Activated CD4-positive, alpha-beta T cell treated with anti-CD3 and anti-CD28 coated beads, Interleukin-2, amount 50 U/mL, for 4 hours (primary cell): ENCODE data around the gene PRIM2.
"Not testable (repeated sequence)": the region's sequence is repeated elsewhere in the genome, so short reads cannot be mapped to it uniquely, and the experiment has no call there.

Experiments used
- DNase-seq, 2 experiments: peaks; one replicate each; pipeline ENCODE4 v3.0.0-alpha.2; 2020

PRIM2 gene

GRCh38 chr6:57449496-57450066, 132.2 kb downstream of the PRIM2 start:
- DNase-seq = not testable (repeated sequence)

DNA sequence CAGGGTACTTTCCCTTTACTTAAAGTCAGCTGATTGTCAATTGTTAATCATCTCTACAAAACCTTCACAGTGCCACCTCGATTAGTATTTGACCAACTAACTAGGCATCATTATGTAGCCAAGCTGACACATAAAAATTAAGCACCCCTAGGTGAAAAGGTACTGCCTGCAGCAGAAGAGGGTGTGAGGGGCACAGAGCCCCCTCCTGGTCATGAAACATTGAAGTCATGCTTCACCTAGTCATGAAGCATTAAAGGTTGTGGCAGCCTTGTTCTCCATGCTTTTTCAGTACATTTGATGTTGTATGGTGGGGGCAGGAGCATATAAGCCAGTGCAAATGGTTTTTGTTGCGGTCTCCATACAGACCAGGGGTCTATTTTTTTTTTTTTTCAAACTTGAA, 142.4 kb downstream of the PRIM2 start:
- DNase-seq = not testable (repeated sequence)

- not testable (repeated sequence) for DNase-seq
Measured at GRCh38 chr6:57461022-57461421, 143.6 kb downstream of the PRIM2 start.

DNA sequence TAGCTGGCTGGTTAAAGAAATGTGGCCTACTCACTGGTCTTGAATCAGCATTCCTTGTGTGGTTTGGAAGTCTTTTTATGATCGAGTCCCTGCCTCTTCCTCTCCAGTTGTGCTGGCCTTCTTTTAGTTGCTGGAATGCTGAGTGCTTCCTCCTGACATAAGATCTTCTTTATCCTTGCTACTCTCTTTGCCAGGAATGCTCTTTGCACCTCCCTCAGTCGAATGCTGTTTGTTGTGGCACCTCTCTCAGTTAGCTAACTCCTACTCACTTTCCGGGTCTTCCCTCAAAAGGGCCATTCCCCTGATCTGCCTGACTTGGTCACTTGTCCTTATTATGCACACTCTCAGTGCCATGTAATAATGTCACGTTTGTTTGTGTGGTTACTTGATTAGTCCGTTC, 146.4 kb downstream of the PRIM2 start:
- DNase-seq = not testable (repeated sequence)

- DNase-seq = not testable (repeated sequence)
Measured at GRCh38 chr6:57465968-57466367, 148.5 kb downstream of the PRIM2 start.

GRCh38 chr6:57469072-57469471, 151.6 kb downstream of the PRIM2 start:
- DNase-seq = no peak

- DNase-seq = not testable (repeated sequence)
Measured at GRCh38 chr6:57470148-57470547, 152.7 kb downstream of the PRIM2 start.

DNA sequence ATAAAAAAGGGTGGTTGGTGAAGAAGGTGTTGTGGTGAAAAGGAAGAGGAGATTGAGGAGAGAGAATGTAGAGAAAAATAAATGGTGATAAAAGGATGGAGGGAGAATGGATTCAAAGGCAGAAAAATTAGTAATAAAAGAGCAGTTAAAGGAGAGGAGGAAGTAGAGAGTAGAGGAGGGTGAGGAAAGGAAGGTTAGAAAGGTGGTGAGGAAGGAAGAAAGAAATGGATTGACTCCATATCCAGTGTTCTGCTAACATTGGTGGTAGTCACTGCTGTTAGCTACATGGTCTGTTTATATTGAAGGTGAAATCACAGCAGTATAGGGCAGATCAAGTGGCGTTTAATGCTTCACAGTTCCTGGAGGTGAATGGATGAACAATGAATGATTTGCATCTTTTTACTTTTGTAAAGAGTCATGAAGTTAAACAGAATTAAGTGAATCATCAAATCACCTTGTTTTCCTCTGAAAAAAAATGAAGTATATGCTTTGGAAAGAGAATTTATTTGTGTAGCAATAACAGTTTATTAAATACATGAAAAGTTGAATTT, 154.0 kb downstream of the PRIM2 start:
- DNase-seq = not testable (repeated sequence)

- not testable (repeated sequence) for DNase-seq
Measured at GRCh38 chr6:57472861-57473362, 155.5 kb downstream of the PRIM2 start.

GRCh38 chr6:57474862-57475475, 157.5 kb downstream of the PRIM2 start:
- DNase-seq = not testable (repeated sequence)

GRCh38 chr6:57475656-57476055, 158.2 kb downstream of the PRIM2 start:
- DNase-seq = not testable (repeated sequence)

DNA sequence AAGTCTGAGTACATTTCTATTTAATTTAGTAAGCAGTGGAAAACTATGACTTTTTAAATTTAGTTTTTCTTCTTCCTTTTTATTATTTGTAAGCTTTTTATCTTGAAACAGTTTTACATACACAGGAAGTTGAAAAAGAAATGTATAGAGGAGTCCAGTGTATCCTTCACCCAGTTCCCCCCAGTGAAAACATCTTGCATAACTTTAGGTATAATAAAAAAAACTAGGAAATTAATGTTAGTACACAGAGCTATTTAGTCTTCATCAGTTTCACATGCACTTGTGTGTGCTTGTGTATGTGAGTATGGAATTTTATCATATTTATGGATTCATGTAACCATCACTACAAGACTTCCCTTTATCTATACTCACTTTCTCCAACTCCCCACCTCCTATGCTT, 162.8 kb downstream of the PRIM2 start:
- DNase-seq = not testable (repeated sequence)

GRCh38 chr6:57481121-57481520, 163.7 kb downstream of the PRIM2 start:
- DNase-seq = not testable (repeated sequence)

- DNase-seq = not testable (repeated sequence)
Measured at GRCh38 chr6:57482471-57482870, 165.0 kb downstream of the PRIM2 start.

GRCh38 chr6:57486494-57487081, 169.2 kb downstream of the PRIM2 start:
- DNase-seq = not testable (repeated sequence)

DNA sequence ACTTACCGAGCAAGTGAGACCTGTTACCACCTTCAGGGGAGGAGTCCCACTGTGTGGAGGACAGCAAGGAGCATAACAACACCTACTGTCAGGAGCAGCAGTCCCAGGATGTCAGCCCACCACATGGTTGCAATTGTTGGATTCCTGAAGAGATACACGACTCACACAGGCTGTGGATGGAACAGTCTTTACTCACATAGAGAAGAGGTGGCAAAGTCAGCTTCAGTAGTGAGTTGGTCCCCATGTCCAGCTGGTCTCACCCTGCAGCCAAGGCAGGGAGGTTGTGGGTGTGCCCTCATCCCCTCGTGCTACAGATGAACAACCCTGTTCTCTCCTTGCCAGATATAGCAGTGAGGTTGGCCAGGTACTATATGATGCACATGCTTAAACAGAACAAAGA, 171.1 kb downstream of the PRIM2 start:
- DNase-seq = not testable (repeated sequence)

DNA sequence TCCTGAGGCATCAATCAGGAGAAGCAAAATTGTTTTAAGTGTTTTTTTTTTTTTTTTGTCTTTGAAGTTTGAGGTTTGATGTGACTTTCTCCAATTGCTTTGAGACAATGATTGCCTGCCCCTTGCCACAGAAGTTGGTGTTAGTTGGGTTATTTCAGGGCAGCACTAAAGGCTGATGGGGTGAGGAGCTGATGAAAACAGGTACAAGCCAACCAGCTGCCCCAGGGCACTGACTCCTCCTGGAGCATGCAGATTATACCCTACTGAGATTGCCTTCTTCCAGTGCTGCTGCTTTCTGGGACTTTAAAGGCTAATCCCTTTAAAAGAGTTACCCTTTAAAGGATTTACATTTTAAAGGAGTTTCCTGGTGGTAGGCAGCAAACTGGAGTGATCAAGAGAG, 172.5 kb downstream of the PRIM2 start:
- DNase-seq = not testable (repeated sequence)

DNA sequence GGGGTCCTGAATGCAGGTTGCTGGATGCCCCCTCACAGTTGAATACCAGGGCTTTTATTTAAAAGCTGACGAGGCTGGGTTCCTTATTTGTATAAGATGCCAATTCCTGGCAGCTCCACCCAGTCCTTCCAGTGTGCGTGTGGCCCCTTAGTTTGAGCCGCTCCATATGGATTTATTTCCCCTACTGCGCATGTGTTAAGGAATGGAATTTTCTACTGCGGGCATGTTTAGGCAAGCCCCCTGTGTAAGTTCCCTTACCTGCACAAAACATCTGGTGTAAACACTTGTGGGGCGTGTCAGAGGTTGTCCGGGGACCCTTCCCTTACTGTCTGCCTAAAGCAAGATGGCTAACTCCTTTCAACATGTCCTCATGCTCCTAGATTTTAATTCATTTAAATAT, 174.4 kb downstream of the PRIM2 start:
- DNase-seq = not testable (repeated sequence)

DNA sequence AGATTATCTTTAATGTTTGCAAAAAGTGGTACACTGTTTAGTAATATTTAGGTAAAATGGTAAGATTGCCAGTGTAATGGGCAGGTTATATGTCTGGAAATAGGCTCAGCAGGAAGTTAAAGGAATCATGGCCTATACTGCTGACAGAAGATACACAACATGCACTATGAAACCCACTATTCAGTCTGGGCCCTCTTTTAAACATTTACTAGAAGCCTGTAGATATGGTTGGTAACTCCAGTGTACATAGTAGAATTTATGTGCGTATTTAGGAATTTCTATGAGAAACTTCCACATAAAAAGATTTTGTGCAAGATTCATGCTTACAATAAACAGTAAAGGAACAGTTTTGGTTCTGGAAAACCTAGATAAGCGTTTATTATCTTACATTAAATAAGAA, 178.8 kb downstream of the PRIM2 start:
- not testable (repeated sequence) for DNase-seq

DNA sequence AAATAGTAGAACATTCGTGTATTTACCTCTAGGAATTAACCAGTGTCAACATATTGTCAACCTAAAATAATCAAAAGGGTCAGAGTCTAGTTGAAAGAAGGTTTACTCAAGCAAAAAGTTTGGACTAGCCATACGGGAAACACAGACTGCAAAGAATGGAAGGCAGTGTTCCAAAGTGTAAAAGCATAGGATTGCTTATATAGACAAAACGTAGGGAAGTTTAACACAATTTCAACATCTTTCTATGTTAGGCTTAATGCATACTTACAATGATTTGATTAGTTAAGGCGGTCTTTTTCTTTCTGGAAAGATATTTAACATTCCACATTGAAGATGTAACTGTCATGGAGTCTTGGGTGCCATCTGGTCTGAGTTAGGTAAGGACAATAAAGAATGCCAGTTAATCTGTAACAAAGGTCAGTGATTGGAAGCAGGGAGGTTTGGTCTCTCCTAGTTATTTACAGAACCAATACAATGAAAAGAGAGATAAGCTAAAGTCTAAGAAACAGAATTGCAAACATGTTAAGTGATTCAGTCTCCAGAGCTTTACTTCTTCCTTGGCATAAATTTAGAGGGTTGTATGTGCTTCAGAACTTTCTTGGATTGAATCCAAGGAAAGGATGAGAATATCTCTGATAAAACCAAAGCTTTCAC, 183.1 kb downstream of the PRIM2 start:
- DNase-seq = not testable (repeated sequence)

- not testable (repeated sequence) for DNase-seq
Measured at GRCh38 chr6:57502387-57502786, 185.0 kb downstream of the PRIM2 start.

DNA sequence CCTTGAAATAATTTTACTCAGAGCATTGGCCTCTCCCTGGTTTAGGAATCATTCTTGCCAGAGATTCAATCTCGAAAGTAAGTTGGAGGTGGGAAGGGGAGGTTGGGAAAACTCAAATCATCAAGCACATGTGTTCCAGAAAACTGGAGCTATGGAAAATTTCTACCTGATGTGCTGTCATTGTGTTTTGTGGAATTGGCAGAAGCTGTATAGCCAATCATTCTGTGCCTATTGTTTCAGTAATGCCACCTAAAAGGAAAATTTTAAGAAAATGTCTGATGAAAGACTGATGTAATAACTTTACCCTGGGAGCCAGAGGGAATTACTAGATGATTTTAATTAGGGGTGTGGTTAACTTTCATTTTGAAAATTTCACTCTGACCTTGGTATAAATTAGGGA, 187.8 kb downstream of the PRIM2 start:
- DNase-seq = not testable (repeated sequence)

- not testable (repeated sequence) for DNase-seq
Measured at GRCh38 chr6:57510390-57510789, 193.0 kb downstream of the PRIM2 start.
